GM12891 (cell line): ENCODE measurements around the gene HDAC11.

Source experiments
- PAX5 ChIP-seq: IDR thresholded peaks from 2 replicates; pipeline ENCODE4 v1.6.1; 2011; ENCODE audit warnings: low read length, moderate library complexity, mild to moderate bottlenecking; ENCODE audit not compliant: insufficient read depth, severe bottlenecking
- POLR2A ChIP-seq: IDR thresholded peaks from 2 replicates; pipeline ENCODE4 v1.6.1; 2011; ENCODE audit warnings: low read depth, low read length, control low read depth
- POLR2AphosphoS5 ChIP-seq: IDR thresholded peaks from 2 replicates; pipeline ENCODE4 v1.6.1; 2011; ENCODE audit warnings: low read depth, low read length, control low read depth
- SPI1 ChIP-seq: IDR thresholded peaks from 2 replicates; pipeline ENCODE4 v1.6.1; 2011; ENCODE audit warnings: low read depth, low read length, control low read depth
- TAF1 ChIP-seq: IDR thresholded peaks from 2 replicates; pipeline ENCODE4 v1.6.1; 2011; ENCODE audit warnings: low read depth, low read length, control low read depth

DNA sequence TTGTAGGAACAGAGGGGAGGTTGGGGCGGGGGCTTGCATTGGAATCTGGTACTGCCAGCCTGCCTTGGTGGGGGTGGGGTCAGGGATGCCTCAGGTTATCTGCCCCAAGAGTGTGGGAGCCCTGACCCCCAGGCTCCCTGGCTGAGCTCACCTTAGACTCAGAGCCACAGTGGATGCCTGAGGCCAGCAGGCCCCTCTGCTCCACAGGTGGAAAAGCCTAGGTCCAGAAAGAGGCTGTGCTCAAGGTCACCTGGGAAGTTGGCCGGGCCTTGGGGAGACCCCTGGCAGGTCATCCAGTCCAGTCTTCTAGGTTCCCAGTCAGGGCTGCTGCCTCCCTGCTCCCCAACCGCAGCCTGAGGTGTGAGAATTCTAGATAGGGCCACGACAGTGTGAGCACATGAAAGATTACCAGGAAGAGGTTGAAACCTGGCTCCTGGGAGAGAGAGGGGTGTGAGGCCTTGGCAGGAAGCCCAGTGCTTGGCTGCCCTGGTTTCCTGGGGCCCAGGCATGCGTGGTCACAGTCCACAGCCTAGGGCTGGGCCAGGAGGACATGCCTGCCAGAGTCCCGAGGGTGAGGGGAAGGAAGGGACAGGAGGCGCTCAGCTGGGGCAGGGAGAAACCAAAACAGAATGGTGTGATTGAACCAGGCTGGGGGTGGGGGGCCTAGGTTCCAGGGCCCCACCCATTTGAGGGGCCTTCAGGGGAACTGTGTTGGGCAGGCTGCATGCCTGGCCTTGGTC, 4.9 kb downstream of the HDAC11 start:
- TF ChIP-seq POLR2A (no peak), TAF1 (no peak), SPI1 (no peak), POLR2AphosphoS5 (no peak), PAX5 (no peak)
